LNCAP (cell line): ENCODE measurements around the gene SLC25A31.

Experiments used
- TF ChIP-seq, protein P1 (sequence below): fragments of 450-650 bp; IDR thresholded peaks from 2 replicates; pipeline ENCODE4 v1.5.1; 2017; ENCODE audit warnings: mild to moderate bottlenecking

The SLC25A31 gene

GRCh38 chr4:127778102-127778501 is 47.9 kb downstream of the SLC25A31 start:
- TF ChIP-seq, protein P1, sequence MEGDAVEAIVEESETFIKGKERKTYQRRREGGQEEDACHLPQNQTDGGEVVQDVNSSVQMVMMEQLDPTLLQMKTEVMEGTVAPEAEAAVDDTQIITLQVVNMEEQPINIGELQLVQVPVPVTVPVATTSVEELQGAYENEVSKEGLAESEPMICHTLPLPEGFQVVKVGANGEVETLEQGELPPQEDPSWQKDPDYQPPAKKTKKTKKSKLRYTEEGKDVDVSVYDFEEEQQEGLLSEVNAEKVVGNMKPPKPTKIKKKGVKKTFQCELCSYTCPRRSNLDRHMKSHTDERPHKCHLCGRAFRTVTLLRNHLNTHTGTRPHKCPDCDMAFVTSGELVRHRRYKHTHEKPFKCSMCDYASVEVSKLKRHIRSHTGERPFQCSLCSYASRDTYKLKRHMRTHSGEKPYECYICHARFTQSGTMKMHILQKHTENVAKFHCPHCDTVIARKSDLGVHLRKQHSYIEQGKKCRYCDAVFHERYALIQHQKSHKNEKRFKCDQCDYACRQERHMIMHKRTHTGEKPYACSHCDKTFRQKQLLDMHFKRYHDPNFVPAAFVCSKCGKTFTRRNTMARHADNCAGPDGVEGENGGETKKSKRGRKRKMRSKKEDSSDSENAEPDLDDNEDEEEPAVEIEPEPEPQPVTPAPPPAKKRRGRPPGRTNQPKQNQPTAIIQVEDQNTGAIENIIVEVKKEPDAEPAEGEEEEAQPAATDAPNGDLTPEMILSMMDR, result no peak

DNA sequence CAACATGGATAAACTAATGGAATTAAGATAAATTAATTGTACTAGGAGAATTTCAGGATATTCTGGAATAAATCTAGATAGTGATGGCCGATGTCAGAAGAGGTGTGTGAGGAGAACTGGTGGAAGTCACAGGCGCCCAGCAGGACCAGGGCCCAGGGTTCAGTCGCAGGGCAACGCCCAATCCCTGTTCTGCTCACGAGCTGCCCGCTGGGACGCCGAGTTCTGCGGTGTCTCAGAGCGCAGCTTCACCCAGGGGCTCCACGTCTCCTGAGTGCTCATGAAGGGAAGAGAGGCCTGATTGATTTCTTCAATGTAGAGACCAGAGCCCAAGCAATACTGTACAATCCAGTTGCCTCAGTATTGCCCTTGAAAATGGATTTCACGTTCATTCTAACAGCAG is 50.4 kb downstream of the SLC25A31 start:
- TF ChIP-seq, protein P1, result no peak

GRCh38 chr4:127781300-127782024 is 51.3 kb downstream of the SLC25A31 start:
- TF ChIP-seq, protein P1, result no peak

DNA sequence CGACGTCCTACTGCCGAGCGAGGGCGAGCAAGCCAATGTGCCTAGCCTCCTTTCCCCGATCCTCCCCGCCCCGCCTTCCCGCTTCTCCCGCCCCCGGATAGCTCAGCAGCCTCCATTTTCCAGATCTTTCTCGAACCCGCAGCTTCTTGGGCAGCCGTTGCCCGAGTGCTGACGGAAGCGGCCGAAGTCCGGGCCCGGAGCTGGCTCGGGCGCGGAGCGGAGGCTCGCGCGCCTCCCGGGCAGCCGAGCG is 51.8 kb downstream of the SLC25A31 start:
- TF ChIP-seq, protein P1, result no peak

DNA sequence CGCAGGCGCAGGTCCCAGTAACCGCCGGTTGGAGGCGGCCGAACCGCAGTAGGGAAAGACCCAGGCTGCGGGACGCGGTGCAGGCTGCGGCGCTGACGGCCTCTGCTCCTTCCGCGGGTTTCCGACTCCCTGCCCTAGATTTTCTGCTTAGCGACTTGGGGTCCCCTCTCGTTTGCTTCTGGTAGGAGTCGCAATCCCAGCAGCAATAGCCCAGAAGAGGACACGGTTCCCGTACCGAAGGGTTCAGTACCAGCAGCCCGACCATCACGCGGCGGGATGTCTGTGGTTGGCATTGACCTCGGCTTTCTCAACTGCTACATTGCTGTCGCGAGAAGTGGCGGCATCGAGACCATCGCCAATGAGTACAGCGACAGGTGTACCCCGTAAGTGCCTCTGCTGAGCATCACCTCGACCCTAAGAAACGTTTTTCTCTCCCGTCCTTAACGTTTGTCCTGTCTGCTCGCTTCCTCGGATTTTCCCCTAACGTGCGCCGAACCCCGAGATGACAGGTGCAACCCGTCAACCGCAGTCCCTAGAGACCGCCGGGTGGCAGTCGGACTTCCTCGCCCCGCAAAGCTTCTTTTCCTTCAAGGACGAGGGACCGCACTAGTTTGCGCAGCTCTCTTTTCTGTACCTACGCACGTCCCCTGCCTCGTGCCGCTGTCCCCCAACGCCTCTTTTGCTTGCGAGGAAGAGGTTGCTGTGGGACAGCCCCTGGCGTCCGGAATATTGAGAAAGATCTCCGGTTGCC is 52.2 kb downstream of the SLC25A31 start, which contains the start of gene HSPA4L:
Gene HSPA4L, plus strand, starts transcription at position 48 of the 751 bp plus-strand sequence. Its CDS starts 229 bp downstream, at position 277.
- TF ChIP-seq, protein P1, result peak; percentile 21; the same call in 1 of the 2 replicates

- TF ChIP-seq, protein P1, result no peak
Observed at GRCh38 chr4:127783026-127783769, 53.0 kb downstream of the SLC25A31 start.

GRCh38 chr4:127783955-127784770 is 54.0 kb downstream of the SLC25A31 start:
- TF ChIP-seq, protein P1, result no peak
